Stimulated activated CD8-positive, alpha-beta memory T cell treated with anti-CD3 and anti-CD28 coated beads, Interleukin-15, amount 100 ng/mL, for 4 hours (primary cell): Measurements from ENCODE around the gene HSPH1.
"Not testable (repeated sequence)": the region's sequence is repeated elsewhere in the genome, so short reads cannot be mapped to it uniquely, and the experiment has no call there.

Source experiments
- DNase-seq, 2 donors: peaks; one replicate each; pipeline ENCODE4 v3.0.0-alpha.2; 2020; ENCODE audit warnings: low read depth in 2 of 2

HSPH1 gene

GRCh38 chr13:31131470-31131961 lies 30.2 kb downstream of the HSPH1 start:
- DNase-seq = no peak

DNA sequence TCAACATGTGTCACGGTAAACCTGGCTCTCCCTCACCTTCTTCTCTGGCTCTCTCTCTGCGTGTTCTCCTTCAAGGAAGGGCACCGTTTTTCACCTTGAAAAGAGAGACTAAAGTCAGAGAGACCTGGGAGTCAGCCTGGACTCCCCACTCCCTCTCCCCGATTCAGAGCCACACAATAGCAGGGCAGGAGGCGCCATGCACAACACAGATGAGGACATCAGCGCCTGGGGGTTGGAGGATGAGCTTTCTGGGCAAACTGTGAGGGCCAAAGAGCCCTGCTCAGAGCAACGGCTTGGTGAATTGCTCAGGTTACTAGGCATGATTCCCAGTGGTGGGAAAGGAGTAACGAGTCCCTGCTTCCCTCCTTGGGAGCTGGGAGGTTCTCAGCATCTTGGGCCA lies 32.3 kb downstream of the HSPH1 start:
- DNase-seq = no peak

GRCh38 chr13:31124204-31124603 lies 37.5 kb downstream of the HSPH1 start:
- no peak for DNase-seq

GRCh38 chr13:31122544-31123260 lies 39.0 kb downstream of the HSPH1 start:
- DNase-seq = no peak

DNA sequence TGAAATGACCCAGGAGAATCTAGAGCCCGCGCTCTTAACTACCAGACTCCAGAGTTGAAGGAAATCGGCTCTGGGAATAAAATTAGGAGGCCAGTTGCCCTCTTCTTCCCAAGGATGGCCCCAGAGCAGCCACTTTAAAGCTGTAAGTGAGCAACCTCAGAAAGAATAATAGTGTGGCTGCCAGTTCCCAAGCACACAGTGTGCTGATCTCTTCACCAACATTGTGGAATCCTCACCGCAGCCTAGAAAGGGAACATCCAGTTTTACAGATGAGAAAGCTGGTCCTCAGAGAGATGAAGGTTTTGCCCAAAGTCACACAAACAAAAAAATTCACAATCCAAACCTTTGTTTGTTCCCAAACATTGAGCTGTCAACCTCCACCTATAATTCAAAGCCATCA lies 39.6 kb downstream of the HSPH1 start:
- no peak for DNase-seq

- no peak for DNase-seq
Measured at GRCh38 chr13:31121379-31122140, 40.1 kb downstream of the HSPH1 start.

DNA sequence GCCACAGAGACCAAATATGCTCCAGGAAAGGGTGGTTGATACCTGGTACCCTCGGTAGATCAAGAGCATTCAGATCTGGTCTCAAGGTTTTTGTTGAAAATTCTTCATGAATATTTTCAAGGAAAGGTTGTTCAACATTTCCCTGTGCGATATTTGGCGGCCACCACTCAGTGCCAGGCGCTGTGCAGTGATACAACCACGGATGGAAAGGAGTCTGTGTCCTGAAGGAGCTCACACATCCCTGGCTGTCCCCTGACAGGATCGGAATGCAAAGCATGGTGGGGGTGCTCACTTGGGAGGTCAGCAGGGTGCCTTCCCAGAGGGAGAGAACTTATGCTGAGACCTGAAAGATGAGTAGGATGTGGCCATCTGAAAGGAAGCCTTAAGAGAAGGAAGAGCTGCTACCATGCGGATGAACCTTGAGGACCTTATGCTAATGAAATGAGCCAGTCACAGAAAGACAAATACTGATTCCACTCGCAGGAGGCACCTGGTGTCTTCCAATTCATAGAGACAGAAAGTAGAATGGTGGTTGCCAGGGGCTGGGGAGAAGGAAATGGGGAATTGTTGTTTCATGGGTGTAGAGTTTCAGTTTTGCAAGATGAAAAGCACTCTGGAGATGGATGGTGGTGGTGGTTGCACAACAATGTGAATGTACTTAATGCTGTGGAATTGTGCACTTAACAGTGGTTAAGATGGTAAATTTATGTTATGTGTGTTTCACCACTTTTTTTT lies 41.6 kb downstream of the HSPH1 start:
- DNase-seq = no peak

GRCh38 chr13:31119526-31119925 lies 42.2 kb downstream of the HSPH1 start:
- no peak for DNase-seq

- DNase-seq = no peak
Measured at GRCh38 chr13:31116224-31116623, 45.5 kb downstream of the HSPH1 start.

GRCh38 chr13:31115616-31116015 lies 46.1 kb downstream of the HSPH1 start:
- DNase-seq = no peak

- no peak for DNase-seq
Measured at GRCh38 chr13:31114641-31115040, 47.1 kb downstream of the HSPH1 start.

DNA sequence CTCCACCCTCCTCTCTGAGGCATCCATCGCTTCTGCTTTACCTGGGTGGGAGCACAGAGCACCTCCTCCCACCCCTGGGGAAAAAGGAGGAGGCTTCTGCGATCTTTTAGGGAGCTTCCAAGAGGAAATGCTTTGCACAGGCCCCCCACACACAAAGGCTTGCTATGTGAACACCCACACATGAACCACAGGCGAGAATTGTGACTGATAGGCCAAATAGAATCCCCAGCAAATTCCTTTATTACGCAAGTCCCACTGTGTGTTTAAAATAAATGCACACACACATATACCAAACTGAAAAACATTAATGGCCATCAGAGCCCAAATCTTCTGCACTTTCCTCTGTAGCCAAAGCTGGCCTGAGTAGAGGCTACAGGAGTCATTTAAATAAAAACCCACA lies 50.6 kb downstream of the HSPH1 start:
- no peak for DNase-seq

DNA sequence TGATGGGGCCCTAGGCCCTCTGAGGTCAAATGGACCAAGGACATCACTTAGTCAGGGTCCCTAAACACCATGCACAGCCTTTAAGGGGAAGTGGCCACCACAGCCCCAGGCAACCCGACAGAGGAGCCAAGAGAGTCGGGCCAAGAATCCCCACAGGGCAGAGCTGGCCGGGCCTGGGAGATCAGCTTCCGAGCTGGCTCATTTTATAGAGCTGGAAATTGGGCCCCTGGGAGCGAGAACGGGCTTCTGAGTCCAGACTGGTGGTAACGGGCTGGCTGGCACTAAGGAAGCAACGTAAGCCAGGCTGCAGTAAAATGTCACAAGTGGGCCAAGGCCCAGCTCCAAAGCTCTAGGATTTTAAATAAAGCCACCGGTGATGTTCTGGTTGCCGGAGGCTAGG lies 51.1 kb downstream of the HSPH1 start:
- DNase-seq = no peak

- no peak for DNase-seq
Measured at GRCh38 chr13:31110169-31110568, 51.5 kb downstream of the HSPH1 start.

GRCh38 chr13:31107109-31107508 lies 54.6 kb downstream of the HSPH1 start:
- no peak for DNase-seq

- no peak for DNase-seq
Measured at GRCh38 chr13:31105856-31106255, 55.8 kb downstream of the HSPH1 start.

GRCh38 chr13:31105020-31105795 lies 56.5 kb downstream of the HSPH1 start:
- DNase-seq = no peak

DNA sequence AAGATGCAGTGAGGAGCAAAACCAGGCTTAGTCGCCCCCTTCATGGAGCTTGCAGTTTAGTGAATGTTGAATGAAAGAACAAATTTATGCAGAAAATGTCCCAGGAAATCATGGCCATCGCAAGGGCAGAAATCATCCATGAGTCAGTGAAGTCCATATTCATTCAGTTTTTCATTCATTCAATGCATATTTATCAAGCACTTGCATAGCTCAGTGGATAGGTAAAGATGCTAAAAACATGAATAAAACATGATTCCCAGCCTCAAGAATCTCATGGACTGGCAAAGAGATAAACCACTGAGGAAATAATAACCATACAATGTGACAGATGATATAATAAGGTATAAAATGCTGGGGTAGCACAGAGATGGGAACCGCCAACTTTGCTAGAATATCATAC lies 58.8 kb downstream of the HSPH1 start:
- DNase-seq = no peak

DNA sequence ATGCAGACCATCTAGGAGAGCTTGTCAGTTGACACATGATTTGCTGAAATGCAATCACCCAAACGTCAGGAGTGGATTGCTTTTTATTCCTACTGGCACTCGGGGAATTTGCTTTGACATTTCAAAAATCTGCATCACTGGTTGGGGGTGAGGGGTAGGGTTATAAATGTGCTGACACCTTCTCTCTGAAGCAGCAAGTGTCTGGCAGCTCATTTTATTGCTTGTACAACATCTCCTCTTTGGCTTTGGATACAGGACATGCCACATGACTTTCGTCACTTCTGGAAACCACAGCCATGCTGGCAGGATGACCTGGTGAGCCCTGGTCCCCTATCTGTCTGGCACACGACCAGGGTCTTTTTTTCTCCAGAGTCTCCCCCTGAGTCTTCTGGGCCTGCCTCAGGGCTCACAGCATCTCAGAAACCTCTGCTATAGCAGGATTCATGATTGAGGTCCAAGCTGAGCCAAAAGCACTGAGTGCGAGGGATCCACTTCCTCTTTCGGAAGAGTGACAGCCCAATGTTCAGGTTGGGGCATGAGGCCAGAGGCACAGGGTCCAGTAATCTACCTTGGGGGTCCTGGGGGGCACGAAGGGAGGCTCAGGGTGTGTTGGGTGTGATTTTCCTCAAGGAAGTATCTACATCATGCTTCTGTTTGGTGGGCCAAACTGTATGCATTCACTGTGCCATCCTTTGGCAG lies 60.1 kb downstream of the HSPH1 start:
- no peak for DNase-seq

- DNase-seq = no peak
Measured at GRCh38 chr13:31100721-31101120, 61.0 kb downstream of the HSPH1 start.

GRCh38 chr13:31097911-31098434 lies 63.7 kb downstream of the HSPH1 start:
- DNase-seq = not testable (repeated sequence)
